Activated CD4-positive, alpha-beta T cell treated with anti-CD3 and anti-CD28 coated beads, Interleukin-2, amount 50 U/mL, for 16 hours (primary cell): Measurements from ENCODE around the gene PRKCD.

ENCODE experiments used
- DNase-seq: peaks from one replicate; pipeline ENCODE4 v3.0.0-alpha.2; 2020

Gene PRKCD

GRCh38 chr3:53171827-53172505 lies 11.0 kb downstream of the PRKCD start:
- DNase-seq, result no peak

- DNase-seq, result no peak
Observed at GRCh38 chr3:53173107-53173506, 12.1 kb downstream of the PRKCD start.

- DNase-seq, result no peak
Observed at GRCh38 chr3:53174346-53175250, 13.6 kb downstream of the PRKCD start.

- DNase-seq, result no peak
Observed at GRCh38 chr3:53175613-53176540, 14.9 kb downstream of the PRKCD start.

- DNase-seq, result no peak
Observed at GRCh38 chr3:53178246-53178645, 17.2 kb downstream of the PRKCD start.

GRCh38 chr3:53179580-53179979 lies 18.6 kb downstream of the PRKCD start:
- DNase-seq, result no peak

- DNase-seq, result no peak
Observed at GRCh38 chr3:53180305-53181023, 19.5 kb downstream of the PRKCD start.

- DNase-seq, result no peak
Observed at GRCh38 chr3:53181024-53181371, 20.0 kb downstream of the PRKCD start.

GRCh38 chr3:53181528-53181927 lies 20.5 kb downstream of the PRKCD start:
- DNase-seq, result no peak

GRCh38 chr3:53182764-53183355 lies 21.9 kb downstream of the PRKCD start:
- DNase-seq, result no peak

GRCh38 chr3:53183514-53183913 lies 22.5 kb downstream of the PRKCD start:
- no peak for DNase-seq

GRCh38 chr3:53184701-53185100 lies 23.7 kb downstream of the PRKCD start:
- DNase-seq, result no peak

- no peak for DNase-seq
Observed at GRCh38 chr3:53185761-53186465, 24.9 kb downstream of the PRKCD start.

GRCh38 chr3:53186726-53187125 lies 25.7 kb downstream of the PRKCD start:
- DNase-seq, result no peak

- DNase-seq, result no peak
Observed at GRCh38 chr3:53187430-53187829, 26.4 kb downstream of the PRKCD start.

GRCh38 chr3:53188136-53188685 lies 27.2 kb downstream of the PRKCD start:
- no peak for DNase-seq

GRCh38 chr3:53188720-53189119 lies 27.7 kb downstream of the PRKCD start:
- no peak for DNase-seq

GRCh38 chr3:53189276-53189675 lies 28.3 kb downstream of the PRKCD start:
- DNase-seq, result no peak

GRCh38 chr3:53190659-53191058 lies 29.6 kb downstream of the PRKCD start:
- no peak for DNase-seq

- no peak for DNase-seq
Observed at GRCh38 chr3:53191836-53192480, 30.9 kb downstream of the PRKCD start.

- DNase-seq, result no peak
Observed at GRCh38 chr3:53192608-53193007, 31.6 kb downstream of the PRKCD start.
